ENCODE measurements around the gene PODNL1.
"Not testable (repeated sequence)": the region's sequence is repeated elsewhere in the genome, so short reads cannot be mapped to it uniquely, and the experiment has no call there.

PODNL1 gene

DNA sequence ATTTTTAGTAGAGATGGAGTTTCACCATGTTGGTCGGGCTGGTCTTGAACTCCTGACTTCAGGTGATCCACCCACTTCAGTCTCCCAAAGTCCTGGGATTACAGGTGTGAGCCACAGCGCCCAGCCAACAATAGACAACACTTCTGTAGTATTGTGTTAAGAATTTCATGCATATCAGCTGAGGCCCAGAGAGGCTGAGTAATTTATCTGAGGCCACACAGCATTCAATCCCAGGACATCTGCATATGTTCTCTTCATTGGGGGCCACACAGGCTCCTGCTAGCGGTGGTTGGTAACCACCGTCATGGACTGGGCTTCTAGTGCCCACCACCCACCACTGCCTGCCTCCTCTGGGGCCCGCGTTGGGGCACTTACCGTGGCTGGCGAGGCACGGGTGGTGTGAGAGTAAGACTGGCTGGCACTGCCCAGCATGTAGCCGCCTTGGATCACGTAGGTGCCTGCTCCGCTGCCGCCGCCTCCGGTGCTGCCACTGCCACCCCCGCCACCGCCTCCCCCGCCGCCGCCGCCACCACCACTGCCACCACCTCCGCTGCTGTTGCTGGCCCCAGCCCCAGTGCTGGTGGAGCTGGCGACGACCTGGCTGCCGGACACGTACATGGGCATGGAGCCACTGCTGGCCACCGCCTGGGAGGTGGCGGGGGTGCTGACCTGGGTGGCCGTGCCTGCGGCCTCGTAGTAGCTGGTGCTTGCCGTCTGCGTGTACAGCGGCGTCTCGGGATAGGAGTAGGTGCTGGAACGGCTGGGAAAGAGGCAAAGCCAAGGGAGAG lies 34.3 kb upstream of the PODNL1 start:
- no peak for FAIRE-seq

GRCh38 chr19:13971868-13972267 lies 33.7 kb upstream of the PODNL1 start:
- not testable (repeated sequence) for FAIRE-seq

DNA sequence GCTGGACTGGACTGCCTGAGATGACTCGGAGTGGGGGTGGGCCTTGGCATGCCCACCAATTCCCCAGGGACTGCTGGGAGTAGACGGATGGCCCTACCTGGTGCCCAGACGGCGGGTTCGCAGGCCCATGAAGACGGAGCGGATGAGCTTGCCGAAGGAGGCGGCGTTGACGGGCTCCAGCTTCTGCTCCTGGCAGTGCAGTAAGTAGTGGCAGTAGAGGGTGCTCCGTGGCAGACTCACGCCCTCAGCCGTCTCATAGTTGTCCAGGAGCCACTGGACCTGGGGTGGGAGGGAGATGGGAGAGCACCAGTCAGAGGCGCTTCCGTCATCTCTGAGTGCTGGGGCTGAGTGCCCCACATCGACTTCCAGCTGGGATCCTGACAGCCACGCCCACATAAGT lies 31.7 kb upstream of the PODNL1 start:
- FAIRE-seq = no peak

- FAIRE-seq = no peak
Observed at GRCh38 chr19:13968999-13969398, 30.8 kb upstream of the PODNL1 start.

DNA sequence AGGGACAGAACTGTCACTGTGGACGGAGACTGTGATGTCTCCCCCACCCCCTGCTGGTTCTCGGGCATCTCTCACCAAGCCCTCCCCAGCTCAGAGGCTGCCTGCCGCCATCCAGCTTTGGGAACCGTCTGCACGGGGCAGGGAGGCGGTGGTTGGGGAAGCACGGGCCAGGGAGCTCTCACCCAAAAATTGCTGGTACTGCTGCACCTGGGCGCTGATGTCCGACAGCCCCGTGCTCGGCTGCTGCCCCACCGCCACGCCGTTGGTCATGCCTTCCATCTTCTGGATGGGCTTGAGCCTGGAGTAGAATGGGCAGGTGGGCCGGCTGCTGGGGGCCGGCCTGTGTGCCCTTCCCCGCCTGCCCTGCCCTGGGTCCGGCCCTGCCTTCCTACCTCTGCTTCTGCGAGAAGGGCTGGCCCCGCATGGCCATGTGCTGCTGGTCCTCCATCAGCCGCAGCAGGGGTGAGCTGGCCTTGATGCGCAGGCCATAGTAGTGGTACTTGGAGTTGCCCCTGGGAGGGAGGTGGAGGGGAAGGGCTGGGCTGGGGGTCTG lies 30.2 kb upstream of the PODNL1 start:
- no peak for FAIRE-seq

DNA sequence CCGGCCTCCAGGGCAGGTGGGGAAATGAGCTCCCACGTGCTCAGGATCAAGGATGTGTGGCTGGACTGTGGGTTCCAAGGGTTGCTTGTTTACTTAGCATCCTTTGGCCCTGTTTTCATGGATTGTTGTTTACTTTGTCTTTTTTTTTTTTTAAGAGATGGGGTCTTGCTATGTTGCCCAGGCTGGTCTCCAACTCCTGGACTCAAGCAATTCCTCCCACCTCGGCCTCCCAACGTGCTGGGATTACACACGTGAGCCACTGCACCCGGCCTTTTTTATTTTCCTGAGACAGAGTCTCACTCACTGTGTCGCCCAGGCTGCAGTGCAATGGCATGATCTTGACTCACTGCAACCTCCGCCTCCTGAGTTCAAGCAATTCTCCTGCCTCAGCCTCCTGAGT lies 29.0 kb upstream of the PODNL1 start:
- FAIRE-seq = not testable (repeated sequence)

GRCh38 chr19:13966684-13967128 lies 28.5 kb upstream of the PODNL1 start:
- FAIRE-seq = no peak

DNA sequence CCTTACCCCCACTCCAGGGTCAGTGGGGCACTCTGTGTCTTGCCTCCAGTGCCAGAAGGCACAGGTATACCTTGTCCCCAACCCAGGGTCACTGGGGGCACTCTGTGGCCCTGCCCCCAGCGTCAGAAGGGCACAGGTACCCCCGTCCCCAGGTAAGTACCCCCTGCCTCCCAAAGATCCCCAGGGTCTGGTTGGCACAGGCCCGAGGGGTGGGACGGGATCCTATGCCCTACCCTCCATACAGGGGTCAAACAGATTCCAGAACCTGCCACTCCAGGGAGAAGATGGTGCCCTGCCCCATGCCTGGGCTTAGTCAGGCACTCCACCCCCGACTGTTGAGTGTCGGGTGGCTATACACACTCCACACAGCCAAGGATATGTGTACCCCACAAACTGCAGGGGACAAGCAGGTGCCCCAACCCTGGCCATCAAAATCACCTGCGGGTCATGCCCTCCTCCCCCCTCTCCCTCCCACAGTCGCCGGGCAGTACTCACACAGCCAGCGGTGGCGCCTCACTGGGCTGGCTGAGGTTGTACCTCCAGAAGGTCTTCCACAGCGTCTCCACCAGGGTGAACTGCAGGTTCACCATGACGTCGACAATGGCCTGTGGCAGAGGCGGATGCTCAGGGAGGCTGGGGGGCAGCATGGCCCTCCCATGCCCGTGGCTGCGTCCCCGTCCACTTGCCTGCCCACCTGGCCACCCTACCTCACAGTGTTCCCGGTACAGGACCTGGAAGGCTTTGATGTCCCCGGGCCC lies 27.9 kb upstream of the PODNL1 start:
- FAIRE-seq = no peak

- FAIRE-seq = no peak
Observed at GRCh38 chr19:13965377-13965896, 27.2 kb upstream of the PODNL1 start.

DNA sequence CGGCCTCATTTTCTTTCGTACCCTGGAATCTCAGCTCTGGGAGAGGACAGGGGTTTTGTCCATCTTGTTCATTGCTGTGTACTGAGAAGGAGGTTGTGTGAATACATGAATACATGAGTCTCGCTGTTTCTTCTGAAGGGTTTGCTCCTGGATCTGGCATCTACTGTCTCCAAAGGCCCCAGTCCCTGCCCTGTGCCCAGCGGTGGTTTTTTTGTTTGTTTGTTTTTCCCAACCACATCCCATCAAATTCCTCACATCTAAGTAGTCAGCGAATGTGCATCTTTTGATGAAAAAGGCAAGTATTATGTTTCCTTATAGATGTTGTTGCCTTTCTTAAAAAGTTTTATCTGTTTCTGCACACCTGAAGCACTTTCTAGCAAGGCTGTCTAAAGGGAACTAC lies 26.6 kb upstream of the PODNL1 start:
- FAIRE-seq = no peak

GRCh38 chr19:13963603-13964105 lies 25.4 kb upstream of the PODNL1 start:
- FAIRE-seq = no peak

DNA sequence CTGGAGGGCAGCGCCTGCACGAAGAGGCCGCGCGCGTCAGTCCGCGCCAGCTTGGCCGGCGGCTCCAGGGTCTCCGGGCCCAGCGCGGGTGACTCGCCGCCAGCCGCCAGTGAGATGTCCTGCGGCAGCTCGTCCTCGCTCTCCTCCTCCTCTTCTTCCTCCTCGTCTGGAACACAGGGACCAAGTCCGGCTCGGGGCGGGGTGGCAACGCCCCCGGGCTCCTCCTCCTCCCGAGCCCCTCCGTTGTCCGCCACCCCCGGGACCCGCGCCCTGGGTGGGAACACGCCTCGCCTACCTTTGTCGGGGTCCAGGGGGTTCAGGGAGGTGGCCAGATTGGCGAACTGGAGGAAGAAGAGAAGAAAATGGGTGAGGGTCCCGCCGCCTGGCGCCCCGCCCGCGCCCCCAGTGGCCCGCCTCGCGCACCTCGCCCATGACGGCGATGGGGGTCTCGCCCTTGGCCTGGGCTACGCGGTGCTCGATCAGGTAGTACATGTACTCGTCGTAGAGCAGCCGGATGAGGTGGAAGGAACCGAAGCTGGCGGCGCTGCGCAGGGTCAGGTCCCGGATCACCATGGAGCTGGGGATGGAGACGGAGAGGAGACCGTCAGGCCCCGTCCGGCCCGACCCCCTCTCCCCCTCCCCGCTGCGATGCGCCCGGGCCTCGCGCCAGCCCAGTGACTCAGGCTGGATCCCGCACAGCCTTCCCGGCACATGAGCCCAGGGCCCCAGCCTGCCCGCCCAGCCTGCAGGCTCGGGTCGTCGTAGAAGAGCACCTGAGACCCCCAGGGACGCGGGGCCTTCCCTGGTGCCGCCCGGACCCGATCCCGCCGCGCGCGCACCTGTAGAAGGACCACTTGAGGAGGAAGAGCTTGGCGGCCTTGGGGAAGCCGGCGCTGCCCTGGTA lies 24.7 kb upstream of the PODNL1 start:
- FAIRE-seq = no peak

DNA sequence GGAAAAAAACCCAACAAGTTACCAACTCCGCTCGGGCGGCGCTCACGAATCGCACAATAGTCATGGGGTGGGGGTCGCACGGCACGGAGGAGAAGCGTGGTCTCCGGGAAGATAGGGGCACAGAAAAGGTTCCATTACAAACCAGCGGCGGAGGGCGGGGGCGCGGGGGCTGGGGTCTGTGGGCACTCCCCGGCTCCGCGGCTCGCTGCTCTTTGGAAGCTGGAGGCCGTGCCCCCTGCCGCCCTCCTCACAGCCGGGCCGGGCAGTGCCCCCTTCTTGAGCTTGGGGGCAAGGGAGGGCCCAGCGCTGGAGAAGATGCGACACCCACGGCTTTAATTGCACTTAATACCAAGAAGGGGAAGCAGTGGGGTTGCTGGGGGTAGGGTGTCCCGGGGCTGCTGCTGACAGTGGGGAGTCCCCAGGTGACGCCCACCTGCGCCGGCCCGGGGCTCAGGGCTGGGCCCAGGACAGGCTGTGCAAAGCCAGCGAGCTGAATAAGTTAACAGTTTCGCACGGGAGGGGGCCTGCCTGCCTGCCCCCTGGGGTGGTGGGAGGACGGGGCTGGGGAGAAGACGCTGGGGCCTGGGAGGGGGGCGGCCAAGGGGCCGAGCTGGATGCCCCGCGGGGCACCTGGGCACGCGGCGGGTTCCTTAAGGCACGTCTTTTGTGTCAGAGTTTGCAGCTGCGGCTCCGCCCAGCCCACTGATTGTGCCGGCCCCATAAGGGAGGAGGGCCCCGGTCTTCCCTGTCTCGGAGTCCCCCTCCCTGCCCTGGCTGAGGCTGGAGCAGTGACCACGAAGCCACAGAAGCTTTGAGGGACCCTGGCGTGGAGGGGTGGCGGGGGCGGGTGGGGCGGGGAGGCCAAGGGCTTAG lies 23.8 kb upstream of the PODNL1 start:
- no peak for FAIRE-seq

GRCh38 chr19:13960863-13961784 lies 22.9 kb upstream of the PODNL1 start:
- no peak for FAIRE-seq

GRCh38 chr19:13959962-13960862 lies 22.0 kb upstream of the PODNL1 start:
- FAIRE-seq = no peak

DNA sequence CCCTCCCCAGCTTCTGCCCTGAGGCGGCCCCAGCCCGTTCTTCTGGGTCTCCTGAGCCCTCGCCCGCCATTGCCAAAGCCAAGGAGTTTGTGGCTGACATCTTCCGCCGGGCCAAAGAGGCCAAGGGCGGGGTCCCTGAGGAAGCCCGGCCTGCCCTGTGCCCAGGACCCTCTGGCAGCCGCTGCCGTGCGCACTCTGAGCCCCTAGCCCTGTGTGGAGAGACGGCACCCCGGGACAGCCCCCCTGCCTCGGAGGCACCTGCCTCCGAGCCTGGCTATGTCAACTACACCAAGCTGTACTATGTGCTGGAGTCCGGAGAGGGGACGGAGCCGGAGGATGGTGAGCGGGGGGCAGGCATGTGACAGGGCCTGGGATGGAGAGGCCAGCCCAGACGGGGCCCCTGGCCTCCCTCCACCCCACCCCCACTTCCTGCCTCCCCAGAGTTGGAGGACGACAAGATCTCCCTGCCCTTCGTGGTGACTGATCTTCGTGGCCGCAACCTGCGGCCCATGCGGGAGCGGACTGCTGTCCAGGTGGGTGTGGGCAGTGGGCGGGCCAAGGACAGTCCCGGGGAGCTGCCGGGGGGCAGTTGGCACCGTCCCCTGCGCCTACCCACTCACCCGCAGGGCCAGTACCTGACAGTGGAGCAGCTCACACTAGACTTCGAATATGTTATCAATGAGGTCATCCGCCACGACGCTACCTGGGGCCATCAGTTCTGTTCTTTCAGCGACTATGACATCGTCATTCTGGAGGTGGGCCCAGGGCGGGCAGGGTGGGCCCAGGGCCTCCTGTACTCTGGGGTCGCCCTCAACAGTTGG lies 21.1 kb upstream of the PODNL1 start:
- FAIRE-seq = no peak

DNA sequence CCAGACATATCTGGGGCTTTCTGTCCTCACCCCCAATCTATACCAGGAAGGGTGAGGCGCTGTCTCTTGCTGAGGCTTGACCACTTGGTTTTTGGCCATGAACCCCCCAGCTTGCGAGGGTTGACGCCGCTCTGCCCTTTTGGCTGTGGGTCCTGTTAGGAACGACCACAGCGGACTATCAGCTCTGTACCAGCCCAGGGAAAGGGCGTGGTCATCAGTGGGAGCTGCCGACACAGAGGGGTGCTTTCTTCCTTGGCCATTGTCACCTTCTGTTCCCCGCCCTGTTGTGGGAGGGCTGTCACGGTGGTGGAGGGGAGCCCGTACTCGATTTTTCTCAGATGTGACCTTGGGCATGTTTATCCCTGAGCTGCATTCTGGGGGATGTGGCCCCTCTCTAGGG lies 19.8 kb upstream of the PODNL1 start:
- FAIRE-seq = no peak

GRCh38 chr19:13957051-13957450 lies 18.8 kb upstream of the PODNL1 start:
- FAIRE-seq = no peak

Data from islet of Langerhans (tissue), 1 donor.